Erythroblast (primary cell): ENCODE data around the gene SLC38A11.

ENCODE experiments used
- GATA1 ChIP-seq: IDR thresholded peaks from 2 replicates; pipeline ENCODE4 v1.6.1; 2011; ENCODE audit warnings: low read depth, mild to moderate bottlenecking, control low read depth, low read length, moderate library complexity
- POLR2A ChIP-seq: IDR thresholded peaks from 2 replicates; pipeline ENCODE4 v1.6.1; 2011; ENCODE audit warnings: mild to moderate bottlenecking, low read length

DNA sequence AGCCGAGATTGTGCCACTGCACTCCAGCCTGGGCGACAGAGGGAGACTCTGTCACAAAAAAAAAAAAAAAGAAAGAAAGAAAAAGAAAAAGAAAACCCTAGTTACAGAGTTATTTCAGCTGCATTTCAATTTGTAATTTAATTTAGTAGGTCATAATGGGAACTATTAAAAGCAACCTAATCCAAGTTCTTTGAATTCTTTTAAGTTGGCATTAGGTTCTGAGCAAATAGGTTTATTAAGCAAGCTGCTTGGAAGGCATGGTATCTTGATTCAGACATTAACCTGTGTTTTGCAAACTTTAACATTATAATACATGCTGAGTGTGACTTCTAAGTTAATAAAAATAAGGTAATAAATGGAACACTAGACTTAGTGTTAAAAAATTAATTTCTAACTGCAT lies 83.9 kb downstream of the SLC38A11 start:
- TF ChIP-seq POLR2A, result no peak
- no peak for TF ChIP-seq GATA1
